ENCODE measurements around the gene TBC1D25. TPM values are rescaled to one million over a fixed set of nuclear protein-coding genes. Genes with fewer than 3 reads are reported as not detected.

TBC1D25 gene
- total RNA-seq, 4 donors from 2014 or later = 5.5 to 11.7 (median 8.5) TPM

DNA sequence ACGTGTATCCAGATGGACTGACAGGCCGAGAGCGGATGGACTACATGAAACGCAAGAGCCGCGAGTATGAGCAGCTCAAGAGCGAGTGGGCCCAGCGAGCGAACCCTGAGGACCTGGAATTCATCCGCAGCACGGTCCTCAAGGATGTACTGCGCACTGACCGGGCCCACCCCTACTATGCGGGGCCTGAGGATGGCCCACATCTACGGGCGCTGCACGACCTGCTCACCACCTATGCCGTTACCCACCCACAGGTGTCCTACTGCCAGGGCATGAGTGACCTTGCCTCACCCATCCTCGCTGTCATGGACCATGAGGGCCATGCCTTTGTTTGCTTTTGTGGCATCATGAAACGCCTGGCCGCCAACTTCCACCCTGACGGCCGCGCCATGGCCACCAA, 20.1 kb downstream of the TBC1D25 start:
- Histone ChIP-seq H3K36me3 (peaks cover 5 to 84% (median 13%) of the 10 kb centered on the region in 3 donors), H3K27ac (no peak overlapping the region), H3K4me3 (no peak overlapping the region), H3K9me3 (no peaks in the 10 kb centered on the region), H3K27me3 (no peaks in the 10 kb centered on the region), H3K4me1 (peaks cover 0 to 9% (median 0%) of the 10 kb centered on the region in 3 donors)
- TF ChIP-seq POLR2A (IDR thresholded peaks at IDR 0.05) = no peak
- TF ChIP-seq, protein P1, sequence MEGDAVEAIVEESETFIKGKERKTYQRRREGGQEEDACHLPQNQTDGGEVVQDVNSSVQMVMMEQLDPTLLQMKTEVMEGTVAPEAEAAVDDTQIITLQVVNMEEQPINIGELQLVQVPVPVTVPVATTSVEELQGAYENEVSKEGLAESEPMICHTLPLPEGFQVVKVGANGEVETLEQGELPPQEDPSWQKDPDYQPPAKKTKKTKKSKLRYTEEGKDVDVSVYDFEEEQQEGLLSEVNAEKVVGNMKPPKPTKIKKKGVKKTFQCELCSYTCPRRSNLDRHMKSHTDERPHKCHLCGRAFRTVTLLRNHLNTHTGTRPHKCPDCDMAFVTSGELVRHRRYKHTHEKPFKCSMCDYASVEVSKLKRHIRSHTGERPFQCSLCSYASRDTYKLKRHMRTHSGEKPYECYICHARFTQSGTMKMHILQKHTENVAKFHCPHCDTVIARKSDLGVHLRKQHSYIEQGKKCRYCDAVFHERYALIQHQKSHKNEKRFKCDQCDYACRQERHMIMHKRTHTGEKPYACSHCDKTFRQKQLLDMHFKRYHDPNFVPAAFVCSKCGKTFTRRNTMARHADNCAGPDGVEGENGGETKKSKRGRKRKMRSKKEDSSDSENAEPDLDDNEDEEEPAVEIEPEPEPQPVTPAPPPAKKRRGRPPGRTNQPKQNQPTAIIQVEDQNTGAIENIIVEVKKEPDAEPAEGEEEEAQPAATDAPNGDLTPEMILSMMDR (IDR thresholded peaks at IDR 0.05) = no peak
- intact Hi-C loops (cut with DNase I) = no loop called here
- 91 to 97% methylated on average over 6 to 7 of the region's 24 CpGs for WGBS, 2 donors
- no peak for DNase-seq

DNA sequence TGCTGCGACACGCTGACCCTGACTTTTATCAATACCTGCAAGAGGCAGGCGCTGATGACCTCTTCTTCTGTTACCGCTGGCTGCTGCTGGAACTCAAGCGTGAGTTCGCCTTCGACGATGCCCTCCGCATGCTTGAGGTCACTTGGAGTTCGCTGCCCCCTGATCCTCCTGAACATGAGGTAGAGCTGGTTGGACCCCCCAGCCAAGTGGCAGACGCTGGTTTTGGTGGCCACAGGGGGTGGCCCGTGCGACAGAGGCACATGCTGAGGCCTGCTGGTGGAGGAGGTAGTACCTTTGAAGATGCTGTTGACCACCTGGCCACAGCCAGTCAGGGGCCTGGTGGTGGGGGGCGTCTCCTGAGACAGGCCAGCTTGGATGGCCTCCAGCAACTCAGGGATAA, 20.5 kb downstream of the TBC1D25 start:
- H3K27ac ChIP-seq = no peak overlapping the region
- TF ChIP-seq, protein P1 (IDR thresholded peaks at IDR 0.05) = no peak
- TF ChIP-seq POLR2A (IDR thresholded peaks at IDR 0.05) = no peak
- intact Hi-C loops (cut with DNase I) = no loop called here
- H3K4me1 ChIP-seq = peaks cover 0 to 9% (median 0%) of the 10 kb centered on the region in 3 donors
- WGBS, 2 donors = 91 to 100% methylated on average over 3 to 13 of the region's 14 CpGs
- peaks cover 5 to 83% (median 13%) of the 10 kb centered on the region in 3 donors for H3K36me3 ChIP-seq
- DNase-seq = no peak
- no peaks in the 10 kb centered on the region for H3K27me3 ChIP-seq
- no peaks in the 10 kb centered on the region for H3K9me3 ChIP-seq
- no peak overlapping the region for H3K4me3 ChIP-seq

DNA sequence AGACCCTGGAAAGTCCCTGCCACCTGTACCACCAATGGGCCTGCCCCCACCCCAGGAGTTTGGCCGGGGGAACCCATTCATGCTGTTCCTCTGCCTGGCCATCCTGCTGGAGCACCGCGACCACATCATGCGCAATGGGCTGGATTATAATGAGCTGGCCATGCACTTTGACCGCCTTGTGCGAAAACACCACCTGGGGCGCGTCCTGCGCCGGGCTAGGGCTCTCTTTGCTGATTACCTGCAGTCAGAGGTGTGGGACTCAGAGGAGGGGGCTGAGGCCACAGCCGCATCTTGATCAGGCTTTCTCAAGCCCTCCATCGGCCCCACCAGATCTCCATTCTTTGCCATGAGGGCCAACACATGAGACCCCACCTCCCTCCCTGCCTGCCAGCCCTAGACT, 21.2 kb downstream of the TBC1D25 start:
- WGBS, 2 donors = 92% methylated on average over 2 of the region's 12 CpGs; no CpG with 5 or more reads in 1 of the 2 donors
- H3K4me3 ChIP-seq = no peak overlapping the region
- no peaks in the 10 kb centered on the region for H3K9me3 ChIP-seq
- intact Hi-C loops (cut with DNase I) = no loop called here
- no peak overlapping the region for H3K27ac ChIP-seq
- no peak for TF ChIP-seq POLR2A (IDR thresholded peaks at IDR 0.05)
- TF ChIP-seq, protein P1 (IDR thresholded peaks at IDR 0.05) = no peak
- peaks cover 0 to 9% (median 0%) of the 10 kb centered on the region in 3 donors for H3K4me1 ChIP-seq
- no peaks in the 10 kb centered on the region for H3K27me3 ChIP-seq
- H3K36me3 ChIP-seq = peaks cover 5 to 76% (median 13%) of the 10 kb centered on the region in 3 donors
- no peak for DNase-seq

DNA sequence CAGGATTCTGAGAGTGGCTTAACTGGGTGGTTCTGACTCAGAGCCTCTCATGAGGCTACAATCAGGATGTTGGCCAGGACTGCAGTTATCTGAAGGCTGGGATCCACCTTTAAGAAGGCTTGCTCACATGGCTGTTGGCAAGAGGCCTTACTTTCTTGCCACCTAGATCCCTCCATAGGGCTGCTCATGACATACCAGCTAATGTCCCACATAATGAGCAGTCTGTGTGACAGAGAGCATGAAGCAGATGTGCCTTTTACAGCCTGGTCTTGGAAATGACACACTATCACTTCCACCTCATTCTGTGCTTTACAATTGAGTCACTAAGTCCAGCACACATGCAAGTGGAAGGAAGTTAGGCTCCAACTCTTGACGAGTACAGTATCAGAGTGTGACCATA, 30.4 kb downstream of the TBC1D25 start:
- no peaks in the 10 kb centered on the region for H3K9me3 ChIP-seq
- peaks cover 0 to under 1% (median 0%) of the 10 kb centered on the region in 3 donors for H3K36me3 ChIP-seq
- intact Hi-C loops (cut with DNase I) = no loop called here
- peaks cover 0 to under 1% (median 0%) of the 10 kb centered on the region in 3 donors for H3K4me1 ChIP-seq
- no peak overlapping the region for H3K4me3 ChIP-seq
- TF ChIP-seq POLR2A (IDR thresholded peaks at IDR 0.05) = no peak
- TF ChIP-seq, protein P1 (IDR thresholded peaks at IDR 0.05) = no peak
- no peak for DNase-seq
- no peaks in the 10 kb centered on the region for H3K27me3 ChIP-seq
- 17 to 50% methylated on average over 1 of the region's 1 CpG for WGBS, 2 donors
- peak overlapping the region in 1 of 4 donors; percentile 33 for H3K27ac ChIP-seq

DNA sequence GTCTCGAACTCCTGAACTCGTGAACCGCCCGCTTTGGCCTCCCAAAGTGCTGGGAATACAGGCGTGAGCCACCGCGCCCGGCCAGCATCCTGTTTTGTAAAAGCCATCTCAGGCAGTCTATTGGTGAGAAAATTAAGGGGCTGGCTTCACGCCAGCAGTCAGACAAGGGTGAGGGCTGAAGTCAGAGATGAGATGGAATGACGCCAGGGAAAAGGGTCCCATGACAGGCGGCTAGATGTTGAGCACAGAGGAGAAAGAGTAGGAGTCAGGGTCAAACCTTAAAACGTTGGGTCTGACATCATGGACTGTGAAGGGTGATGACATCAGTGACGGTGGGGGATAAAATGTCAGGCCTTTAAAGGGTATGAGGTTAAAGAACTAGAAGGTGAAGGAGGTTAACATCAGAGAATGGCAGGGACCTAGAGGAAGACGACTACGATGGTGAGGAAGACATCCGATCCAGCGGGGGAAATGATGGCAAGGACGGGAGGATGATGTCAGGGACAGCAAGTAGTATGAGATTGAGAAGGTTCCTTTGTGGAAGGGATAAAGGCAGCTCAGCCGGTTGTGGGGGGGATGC, 34.3 kb downstream of the TBC1D25 start:
- intact Hi-C loops (cut with DNase I) = no loop called here
- Histone ChIP-seq H3K4me1 (peaks cover 3 to 39% (median 11%) of the 10 kb centered on the region in 3 donors), H3K27ac (peak overlapping the region; percentile 97 to 99 (median 99)), H3K4me3 (peak overlapping the region; percentile 64 to 83 (median 74)), H3K36me3 (peaks cover 0 to 37% (median 12%) of the 10 kb centered on the region in 3 donors), H3K9me3 (no peaks in the 10 kb centered on the region), H3K27me3 (no peaks in the 10 kb centered on the region)
- DNase-seq = no peak
- TF ChIP-seq POLR2A (IDR thresholded peaks at IDR 0.05) = no peak
- TF ChIP-seq, protein P1 (IDR thresholded peaks at IDR 0.05) = no peak
- 1 to 47% methylated on average over 9 to 11 of the region's 19 CpGs for WGBS, 2 donors

Measured in esophagus squamous epithelium (tissue), 5 donors.